Activated CD8-positive, alpha-beta memory T cell treated with anti-CD3 and anti-CD28 coated beads for 48 hours (primary cell): ENCODE measurements around the gene KIF18B.
A peak's percentile ranks its signal among the peaks of the same experiment; 100 is the strongest.

ENCODE experiments used
- DNase-seq, 3 experiments: peaks; one replicate each; pipeline ENCODE4 v3.0.0-alpha.2; 2020; ENCODE audit warnings: low read depth in 2 of 3, low spot score in 2 of 3

Gene KIF18B

DNA sequence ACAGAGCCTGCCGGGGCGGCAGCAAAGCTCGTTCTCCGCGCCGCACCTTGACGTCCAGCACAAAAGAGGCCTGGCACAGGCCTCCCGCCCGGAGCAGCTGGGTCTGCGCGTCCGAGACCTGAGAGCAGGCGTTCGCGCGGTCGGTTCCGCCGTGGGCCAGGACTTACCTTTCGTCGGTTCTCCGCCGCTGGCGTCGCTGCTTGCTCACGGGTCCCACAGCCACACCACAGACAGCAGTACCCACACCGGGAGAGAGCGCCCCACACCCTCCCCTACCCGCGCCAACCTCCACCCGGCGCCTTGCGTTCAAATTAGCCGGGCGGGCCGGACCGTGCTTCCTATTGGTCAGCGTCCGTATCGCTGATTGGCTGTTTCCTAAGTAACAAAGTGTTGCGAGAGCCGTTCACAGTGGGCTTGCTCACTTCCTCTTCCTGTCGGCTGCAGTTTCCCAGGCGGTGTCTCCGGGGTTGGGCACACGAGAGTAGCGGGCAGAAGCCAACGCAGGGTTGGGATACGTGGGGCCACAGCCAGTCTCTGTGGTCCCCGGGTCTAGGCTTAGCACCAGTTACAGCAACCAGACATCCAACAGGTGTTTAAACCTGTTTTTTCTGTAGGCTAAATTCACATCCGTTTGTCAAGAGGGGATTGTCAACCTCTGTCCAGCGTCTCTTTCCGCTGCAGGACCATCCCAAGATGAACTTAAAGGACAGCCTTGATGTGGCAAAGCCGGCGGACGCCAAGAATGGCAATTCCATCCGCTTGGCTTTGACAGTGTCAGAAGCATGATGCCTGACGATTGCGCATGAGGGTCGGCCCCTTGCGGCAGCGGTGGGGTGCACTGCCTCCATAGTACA is at the start of gene KIF18B:
Gene KIF18B (minus strand): TSS at position 313 of the 854 bp plus-strand sequence. CDS start 11,429 bp downstream, outside the sequence.
- DNase-seq, result peak; percentile 75 to 89 (median 81)

GRCh38 chr17:44996304-44996703 is 48.7 kb upstream of the KIF18B start:
- no peak for DNase-seq

DNA sequence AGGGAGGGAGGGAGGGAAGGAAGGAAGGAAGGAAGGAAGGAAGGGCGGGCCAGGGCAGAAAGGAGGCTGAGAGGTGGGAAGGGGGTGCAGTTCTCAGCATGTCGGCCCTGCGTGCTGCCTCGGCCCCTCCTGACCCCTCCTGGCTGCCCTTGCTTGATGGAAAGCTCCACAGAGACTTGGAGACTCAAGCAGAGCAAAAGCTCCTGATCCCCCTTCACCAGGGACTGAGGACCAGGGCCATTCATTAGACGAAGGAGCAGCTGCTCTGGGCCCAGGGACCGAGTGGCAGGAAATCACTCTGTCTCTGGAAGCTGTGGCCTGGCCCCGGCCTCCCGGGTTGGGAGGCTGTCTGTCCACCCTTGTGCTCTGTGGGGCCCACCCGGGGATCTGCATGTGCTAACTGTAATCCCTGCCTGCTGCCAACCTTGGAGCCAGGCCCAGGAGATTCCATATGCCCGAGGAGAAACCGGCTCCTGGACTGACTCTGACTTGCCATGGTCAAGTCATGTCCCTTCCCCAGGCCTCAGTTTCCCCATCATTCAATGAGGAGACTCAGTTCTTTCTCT is 47.9 kb upstream of the KIF18B start:
- no peak for DNase-seq

- DNase-seq, result no peak
These were observed 44.8 kb upstream of the KIF18B start for GRCh38 chr17:44992242-44992939.

DNA sequence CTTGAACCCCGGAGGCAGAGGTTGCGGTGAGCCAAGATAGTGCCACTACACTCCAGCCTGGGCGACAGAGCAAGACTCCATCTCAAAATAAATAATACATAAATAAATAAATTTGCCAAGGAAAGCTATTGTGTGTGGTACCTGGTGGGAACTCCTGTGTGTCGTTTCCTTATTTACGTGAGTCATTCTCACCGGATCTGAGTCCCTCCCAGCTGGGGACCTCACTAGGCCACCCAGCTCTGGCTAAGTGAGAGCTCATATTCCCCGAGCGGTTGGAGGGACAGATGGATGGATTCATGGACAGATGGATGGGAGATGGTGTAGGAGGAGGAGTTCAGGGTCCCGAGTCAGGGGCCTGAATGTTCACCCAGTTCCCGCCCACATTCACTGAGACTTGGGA is 43.4 kb upstream of the KIF18B start:
- DNase-seq, result no peak

GRCh38 chr17:44989552-44990138 is 42.1 kb upstream of the KIF18B start:
- no peak for DNase-seq

GRCh38 chr17:44988044-44988942 is 40.7 kb upstream of the KIF18B start:
- no peak for DNase-seq

- no peak for DNase-seq
These were observed 36.0 kb upstream of the KIF18B start for GRCh38 chr17:44983563-44983962.

- no peak for DNase-seq
These were observed 34.6 kb upstream of the KIF18B start for GRCh38 chr17:44982113-44982702.

GRCh38 chr17:44981221-44981968 is 33.8 kb upstream of the KIF18B start:
- no peak for DNase-seq

GRCh38 chr17:44979426-44979995 is 31.9 kb upstream of the KIF18B start:
- no peak for DNase-seq

DNA sequence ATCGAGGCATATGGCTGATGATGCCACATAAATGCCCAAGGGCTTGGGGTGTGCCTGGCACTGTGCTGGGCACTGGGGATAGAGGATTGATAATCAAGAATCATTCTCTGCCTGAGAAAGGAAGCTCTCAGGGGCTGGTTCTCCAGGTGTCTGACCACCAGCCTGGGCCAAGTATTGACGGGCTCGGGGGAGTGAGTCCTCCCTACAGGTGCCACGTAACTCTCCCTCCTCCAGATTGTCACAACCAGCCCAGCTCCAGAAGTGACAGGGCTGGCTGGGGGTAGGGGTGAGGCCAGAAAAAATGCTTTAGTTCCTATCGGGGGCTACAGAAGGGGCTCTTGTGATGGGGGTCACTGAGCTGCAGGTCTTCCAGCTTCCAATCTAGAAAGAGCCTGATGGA is 31.2 kb upstream of the KIF18B start:
- DNase-seq, result no peak

GRCh38 chr17:44977814-44978550 is 30.4 kb upstream of the KIF18B start:
- DNase-seq, result no peak

DNA sequence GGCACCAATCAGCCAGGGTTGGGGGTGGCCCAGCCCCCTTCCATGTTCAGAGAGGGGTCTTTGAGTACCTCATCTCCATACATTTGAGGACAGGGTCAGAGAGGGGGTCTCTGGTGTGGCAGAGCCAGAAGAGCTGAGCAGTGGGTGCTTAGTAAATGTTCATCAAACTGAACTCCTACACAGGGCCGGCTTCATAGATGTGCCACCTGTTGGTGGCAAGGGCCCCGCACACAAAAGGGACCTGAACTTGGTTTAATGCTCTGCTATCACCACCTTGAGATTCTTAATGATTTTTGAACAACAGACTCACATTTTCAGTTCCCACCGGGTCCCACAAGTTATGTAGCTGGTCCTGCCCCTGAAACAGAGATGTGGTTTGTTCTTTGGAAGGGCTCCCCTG is 29.5 kb upstream of the KIF18B start:
- DNase-seq, result no peak

GRCh38 chr17:44976206-44976605 is 28.6 kb upstream of the KIF18B start:
- DNase-seq, result no peak

- DNase-seq, result no peak
These were observed 25.4 kb upstream of the KIF18B start for GRCh38 chr17:44972953-44973352.

GRCh38 chr17:44971776-44972483 is 24.4 kb upstream of the KIF18B start:
- DNase-seq, result peak in 1 of 3 experiments; percentile 32
